Measurements from ENCODE around the gene FYB2.

The FYB2 gene

DNA sequence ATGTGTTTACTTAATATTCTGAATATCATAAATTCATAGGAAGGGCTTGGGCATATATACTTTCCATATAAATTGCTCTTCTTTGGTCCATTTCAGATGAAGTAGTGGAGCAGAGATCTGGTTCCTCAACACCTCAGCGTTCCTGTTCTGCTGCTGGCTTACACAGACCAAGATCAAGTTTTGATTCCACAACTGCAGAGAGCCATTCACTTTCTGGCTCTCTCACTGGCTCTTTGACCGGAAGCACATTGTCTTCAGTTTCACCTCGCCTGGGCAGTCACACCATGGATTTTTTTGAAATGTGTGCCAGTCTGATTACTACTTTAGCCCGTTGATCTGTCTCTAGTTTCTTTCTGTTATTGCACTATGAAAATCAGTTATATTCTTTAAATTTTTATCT, 111.8 kb downstream of the FYB2 start:
- TF ChIP-seq, protein P1, sequence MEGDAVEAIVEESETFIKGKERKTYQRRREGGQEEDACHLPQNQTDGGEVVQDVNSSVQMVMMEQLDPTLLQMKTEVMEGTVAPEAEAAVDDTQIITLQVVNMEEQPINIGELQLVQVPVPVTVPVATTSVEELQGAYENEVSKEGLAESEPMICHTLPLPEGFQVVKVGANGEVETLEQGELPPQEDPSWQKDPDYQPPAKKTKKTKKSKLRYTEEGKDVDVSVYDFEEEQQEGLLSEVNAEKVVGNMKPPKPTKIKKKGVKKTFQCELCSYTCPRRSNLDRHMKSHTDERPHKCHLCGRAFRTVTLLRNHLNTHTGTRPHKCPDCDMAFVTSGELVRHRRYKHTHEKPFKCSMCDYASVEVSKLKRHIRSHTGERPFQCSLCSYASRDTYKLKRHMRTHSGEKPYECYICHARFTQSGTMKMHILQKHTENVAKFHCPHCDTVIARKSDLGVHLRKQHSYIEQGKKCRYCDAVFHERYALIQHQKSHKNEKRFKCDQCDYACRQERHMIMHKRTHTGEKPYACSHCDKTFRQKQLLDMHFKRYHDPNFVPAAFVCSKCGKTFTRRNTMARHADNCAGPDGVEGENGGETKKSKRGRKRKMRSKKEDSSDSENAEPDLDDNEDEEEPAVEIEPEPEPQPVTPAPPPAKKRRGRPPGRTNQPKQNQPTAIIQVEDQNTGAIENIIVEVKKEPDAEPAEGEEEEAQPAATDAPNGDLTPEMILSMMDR (IDR thresholded peaks at IDR 0.05; ENCODE audit: low read depth, low read length), result no peak
- H3K4me3 ChIP-seq (ENCODE audit: low read depth, low read length), result no peak overlapping the region

DNA sequence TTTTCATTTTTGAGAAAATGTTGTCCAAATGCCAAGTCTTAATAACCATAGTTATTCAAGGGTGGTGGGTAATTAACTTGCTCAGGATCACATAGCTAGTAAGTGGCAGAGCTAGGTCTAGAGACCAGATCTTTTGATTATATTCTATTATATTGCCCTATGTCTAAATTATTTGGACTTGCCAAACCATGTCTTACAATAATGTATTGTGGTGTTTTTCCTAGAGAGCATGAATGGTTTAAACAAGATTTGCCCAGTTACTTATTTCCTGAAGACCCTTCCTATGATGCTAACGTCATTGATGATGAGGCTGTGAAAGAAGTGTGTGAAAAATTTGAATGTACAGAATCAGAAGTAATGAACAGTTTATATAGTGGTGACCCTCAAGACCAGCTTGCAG, 115.5 kb downstream of the FYB2 start:
- no peak overlapping the region for H3K4me3 ChIP-seq (ENCODE audit: low read depth, low read length)
- TF ChIP-seq, protein P1 (IDR thresholded peaks at IDR 0.05; ENCODE audit: low read depth, low read length), result no peak

DNA sequence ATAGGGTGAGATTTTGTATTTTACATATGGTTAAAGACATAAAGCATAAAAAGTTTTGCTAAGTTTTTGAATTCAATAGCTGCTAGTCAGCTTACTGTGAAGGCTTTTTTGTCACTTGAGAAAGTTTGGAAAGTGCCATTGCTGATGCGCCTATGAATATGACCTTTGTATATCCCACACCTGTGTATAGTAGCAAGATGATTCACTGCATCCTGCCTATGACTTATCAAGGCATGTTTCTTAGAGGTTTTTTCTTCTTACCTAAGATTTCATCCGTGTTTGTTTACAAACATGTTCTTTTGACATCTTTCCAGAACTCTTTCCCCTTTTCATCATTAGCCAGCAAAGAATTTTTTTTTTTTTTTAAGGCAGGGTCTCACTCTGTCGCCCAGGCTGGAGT, 122.5 kb downstream of the FYB2 start:
- H3K4me3 ChIP-seq (ENCODE audit: low read depth, low read length), result no peak overlapping the region
- TF ChIP-seq, protein P1 (IDR thresholded peaks at IDR 0.05; ENCODE audit: low read depth, low read length), result no peak

DNA sequence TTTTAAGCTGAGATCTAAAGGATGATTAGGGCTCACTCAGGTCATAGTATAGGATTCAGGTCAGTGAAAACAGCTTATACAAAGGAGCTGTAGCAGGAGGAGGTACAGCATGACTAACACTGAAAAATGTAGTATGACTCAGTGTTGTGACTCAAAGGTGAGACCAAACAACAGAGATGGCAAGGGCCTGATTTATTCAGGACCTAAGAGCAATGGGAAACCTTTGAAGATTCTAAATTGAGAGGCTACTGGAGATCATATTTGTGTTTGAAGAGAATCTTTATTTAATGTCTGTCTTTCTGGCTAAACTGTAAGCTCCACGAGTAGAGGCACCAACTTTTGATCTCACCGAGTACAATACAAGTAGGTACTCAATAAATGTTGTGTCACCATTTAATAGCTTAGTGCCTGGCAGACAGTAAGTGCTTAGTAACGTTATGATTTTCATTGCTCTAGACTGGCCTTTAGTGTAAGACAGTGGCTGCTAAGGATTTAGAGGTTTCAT, 130.6 kb downstream of the FYB2 start:
- no peak overlapping the region for H3K4me3 ChIP-seq (ENCODE audit: low read depth, low read length)
- TF ChIP-seq, protein P1 (IDR thresholded peaks at IDR 0.05; ENCODE audit: low read depth, low read length), result no peak

DNA sequence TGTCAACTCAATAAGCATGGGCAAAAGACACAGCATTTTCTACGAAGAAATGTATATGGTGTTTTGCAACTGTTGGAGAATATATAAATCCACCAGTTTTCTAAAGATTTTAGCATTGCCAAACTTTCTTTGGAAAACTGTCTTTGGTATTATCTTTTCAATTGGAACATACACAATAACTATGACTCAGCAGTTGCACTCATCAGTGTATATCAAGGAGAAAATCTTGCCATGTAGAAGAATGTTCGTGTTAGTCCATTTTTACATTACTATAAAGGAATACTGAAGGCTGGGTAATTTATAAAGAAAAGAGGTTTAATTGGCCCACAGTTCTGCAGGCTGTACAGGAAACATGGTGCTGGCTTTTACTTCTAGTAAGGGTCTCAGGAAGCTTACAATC, 133.0 kb downstream of the FYB2 start:
- TF ChIP-seq, protein P1 (IDR thresholded peaks at IDR 0.05; ENCODE audit: low read depth, low read length), result no peak
- H3K4me3 ChIP-seq (ENCODE audit: low read depth, low read length), result no peak overlapping the region

DNA sequence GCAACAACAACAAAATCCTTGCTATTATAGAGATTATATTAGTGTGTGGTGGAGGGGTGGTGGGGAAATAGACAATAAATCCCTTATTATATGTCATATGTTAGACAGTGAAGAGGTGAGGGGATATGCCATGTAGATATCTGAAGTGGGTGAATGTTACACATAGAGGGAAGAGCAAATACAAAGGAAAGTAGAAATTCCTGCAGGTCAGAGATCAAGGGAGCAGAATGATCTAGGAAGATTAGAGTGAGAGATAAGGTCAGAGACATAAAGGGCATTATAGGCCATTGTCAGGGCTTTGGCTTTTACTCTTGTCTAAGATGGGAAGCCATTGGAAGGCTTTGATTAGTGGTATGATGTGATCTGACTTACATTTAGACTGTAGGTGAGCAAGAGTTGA, 135.6 kb downstream of the FYB2 start:
- TF ChIP-seq, protein P1 (IDR thresholded peaks at IDR 0.05; ENCODE audit: low read depth, low read length), result no peak
- H3K4me3 ChIP-seq (ENCODE audit: low read depth, low read length), result no peak overlapping the region

DNA sequence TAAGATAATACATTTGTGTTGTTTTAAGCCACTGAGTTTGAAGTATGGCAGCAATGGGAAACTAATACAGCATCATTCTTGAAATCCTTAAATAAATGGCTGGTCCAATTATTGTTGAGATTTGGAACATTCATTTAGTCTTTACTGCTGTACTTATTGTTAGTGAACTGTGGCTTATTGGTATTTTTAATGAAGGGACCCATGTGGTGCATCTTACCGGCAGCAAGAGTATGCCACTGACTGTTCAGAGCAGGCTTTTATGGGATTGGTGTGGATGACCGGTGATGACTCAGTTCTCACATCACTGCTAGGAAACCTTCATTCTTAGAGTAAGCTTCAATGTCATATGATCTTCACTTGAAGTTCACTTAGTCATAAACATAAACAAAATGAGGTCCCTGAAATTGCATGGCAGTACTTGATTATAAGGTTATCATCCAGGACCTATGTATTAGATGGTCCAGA, 142.6 kb downstream of the FYB2 start:
- no peak overlapping the region for H3K4me3 ChIP-seq (ENCODE audit: low read depth, low read length)
- TF ChIP-seq, protein P1 (IDR thresholded peaks at IDR 0.05; ENCODE audit: low read depth, low read length), result no peak
